ENCODE data around the gene SEH1L.

DNA sequence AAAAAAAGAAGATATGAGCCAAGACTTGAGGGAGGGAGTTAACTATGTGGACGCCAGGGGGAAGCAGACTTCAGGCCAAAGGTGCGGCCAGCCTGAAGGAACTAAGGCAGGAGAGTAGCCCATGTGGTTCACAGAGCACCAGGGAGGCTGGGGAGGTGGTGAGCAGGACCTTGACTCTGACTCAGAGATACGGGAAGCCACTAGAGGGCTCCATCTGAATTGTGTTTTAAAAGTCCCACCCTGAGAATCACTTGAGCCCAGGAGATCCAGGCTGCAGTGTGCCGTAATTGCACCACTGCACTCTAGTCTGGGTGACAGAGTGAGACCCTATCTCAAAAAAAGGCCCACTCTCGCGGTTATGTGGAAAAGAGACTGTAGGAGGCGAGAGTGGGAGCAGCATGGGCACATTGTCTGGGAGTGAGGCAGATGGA is 55.7 kb downstream of the SEH1L start:
- no peak for TF ChIP-seq EZH2 (IDR thresholded peaks at IDR 0.05; ENCODE audit: insufficient read depth, poor library complexity, severe bottlenecking)
- TF ChIP-seq EZH2phosphoT487 (IDR thresholded peaks at IDR 0.05; ENCODE audit: insufficient read depth, low read depth), result no peak

All from GM23248 (cell line).